Astrocyte (in vitro differentiated cells and primary cell): ENCODE results near the gene NRIP1. TPM values are rescaled to one million over a fixed set of nuclear protein-coding genes. Genes with fewer than 3 reads are reported as not detected.

Experiments
- DNase-seq: peaks from one replicate; pipeline ENCODE4 v3.0.0-alpha.2; 2010; ENCODE audit warnings: low read depth
- FAIRE-seq: peaks from 2 replicates; lab custom pipeline; 2011; peaks lifted over from hg19 to GRCh38; lab: Jason Lieb, UNC
- H2AFZ ChIP-seq: 2 replicates; pipeline ENCODE4 v1.6.0; 2012; ENCODE audit warnings: low read depth, low read length, inconsistent platforms
- H3K27ac ChIP-seq: 2 replicates; pipeline ENCODE4 v1.5.1; 2011; ENCODE audit warnings: low read depth, low read length, inconsistent platforms
- H3K27me3 ChIP-seq: 2 replicates; pipeline ENCODE4 v1.6.0; 2011; ENCODE audit warnings: low read length, inconsistent platforms; ENCODE audit not compliant: insufficient read depth
- H3K36me3 ChIP-seq: 2 replicates; pipeline ENCODE4 v1.5.1; 2011; ENCODE audit warnings: low read length, inconsistent platforms; ENCODE audit not compliant: insufficient read depth
- H3K4me1 ChIP-seq: 2 replicates; pipeline ENCODE4 v1.5.1; 2011; ENCODE audit warnings: low read length, inconsistent platforms; ENCODE audit not compliant: insufficient read depth
- H3K4me2 ChIP-seq: 2 replicates; pipeline ENCODE4 v1.6.0; 2012; ENCODE audit warnings: low read length, inconsistent platforms
- H3K4me3 ChIP-seq: 2 replicates; pipeline ENCODE4 v1.5.1; 2011; ENCODE audit warnings: low read depth, mild to moderate bottlenecking, low read length, inconsistent platforms; ENCODE audit not compliant: insufficient read depth
- H3K79me2 ChIP-seq: 2 replicates; pipeline ENCODE4 v1.6.0; 2012; ENCODE audit warnings: mild to moderate bottlenecking, low read length, inconsistent platforms; ENCODE audit not compliant: insufficient read depth
- H3K9ac ChIP-seq: 2 replicates; pipeline ENCODE4 v1.6.0; 2012; ENCODE audit warnings: mild to moderate bottlenecking, low read length, inconsistent platforms
- H3K9me3 ChIP-seq: 2 replicates; pipeline ENCODE4 v1.5.1; 2012; ENCODE audit warnings: low read depth, mild to moderate bottlenecking, low read length, inconsistent platforms; ENCODE audit not compliant: insufficient read depth
- H4K20me1 ChIP-seq: 2 replicates; pipeline ENCODE4 v1.6.0; 2012; ENCODE audit warnings: low read length, inconsistent platforms; ENCODE audit not compliant: insufficient read depth
- H3K27ac Mint-ChIP-seq: one replicate; pipeline ENCODE4 v1.8.0; 2021; ENCODE audit warnings: mild to moderate bottlenecking, mixed read lengths; ENCODE audit not compliant: unreplicated experiment
- H3K27me3 Mint-ChIP-seq: one replicate; pipeline ENCODE4 v1.8.0; 2021; ENCODE audit warnings: low read depth, mixed read lengths; ENCODE audit not compliant: unreplicated experiment
- H3K36me3 Mint-ChIP-seq: one replicate; pipeline ENCODE4 v1.8.0; 2021; ENCODE audit warnings: low read depth, mixed read lengths; ENCODE audit not compliant: unreplicated experiment
- H3K4me1 Mint-ChIP-seq: one replicate; pipeline ENCODE4 v1.8.0; 2021; ENCODE audit warnings: low read depth, mixed read lengths; ENCODE audit not compliant: unreplicated experiment
- H3K4me3 Mint-ChIP-seq: one replicate; pipeline ENCODE4 v1.8.0; 2021; ENCODE audit warnings: mild to moderate bottlenecking, moderate library complexity, mixed read lengths; ENCODE audit not compliant: unreplicated experiment
- H3K9me3 Mint-ChIP-seq: one replicate; pipeline ENCODE4 v1.8.0; 2021; ENCODE audit warnings: mild to moderate bottlenecking, mixed read lengths; ENCODE audit not compliant: unreplicated experiment
- CTCF ChIP-seq: IDR thresholded peaks from 2 replicates; pipeline ENCODE4 v1.5.1; 2011; ENCODE audit warnings: low read depth, mild to moderate bottlenecking, inconsistent platforms, low read length, moderate library complexity; ENCODE audit not compliant: insufficient read depth
- EZH2 ChIP-seq: IDR thresholded peaks from 2 replicates; pipeline ENCODE4 v1.6.1; 2012; ENCODE audit warnings: mild to moderate bottlenecking, low read length, inconsistent platforms; ENCODE audit not compliant: insufficient read depth
- total RNA-seq: library from RNA; stranded (reverse); gene quantifications from 2 replicates; pipeline ENCODE4 v1.2.1, GENCODE V29; 2021

NRIP1 gene
- total RNA-seq, 1 donor from 2014 or later = 55.5 TPM

DNA sequence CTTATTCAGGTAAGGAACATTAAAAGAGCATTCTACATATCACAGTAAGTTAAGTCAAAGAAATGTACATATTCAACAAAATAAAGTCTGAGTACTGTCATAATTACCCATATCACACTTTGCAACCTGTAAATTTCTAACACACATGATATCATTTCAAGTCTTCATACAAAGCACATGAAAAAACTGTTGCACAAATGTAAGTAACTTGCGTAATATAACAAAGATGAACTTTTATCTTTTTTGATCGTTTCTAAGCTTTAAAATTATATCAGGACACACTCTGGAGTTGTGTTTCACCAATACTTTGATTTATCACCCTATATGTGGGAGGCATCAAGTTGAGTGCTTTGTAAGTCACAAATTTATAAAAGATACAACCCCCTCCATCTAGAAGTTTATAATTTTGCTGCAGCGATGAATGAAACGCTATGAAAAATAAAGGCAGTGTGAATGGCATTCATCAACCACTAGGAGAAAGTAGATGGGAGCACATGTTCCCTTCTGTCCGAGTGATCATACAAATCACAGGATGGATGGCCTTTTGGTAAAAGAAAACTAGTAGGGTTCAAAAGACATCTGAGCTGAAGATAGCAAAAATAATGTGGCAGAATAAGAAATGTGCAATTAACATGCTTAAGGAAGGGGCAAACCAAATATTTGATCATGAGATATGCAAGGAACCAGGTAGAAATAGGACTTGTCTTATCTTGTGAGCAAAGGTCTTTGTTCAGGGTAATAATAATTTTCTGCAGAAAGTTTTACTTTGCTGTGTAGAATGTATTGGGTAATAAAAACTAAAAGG lies 27.5 kb downstream of the NRIP1 start:
- peaks cover 4% of the 10 kb centered on the region for H3K36me3 Mint-ChIP-seq
- FAIRE-seq (no peak), DNase-seq (no peak)
- H4K20me1 ChIP-seq = peaks cover 62% of the 10 kb centered on the region
- H3K4me1 ChIP-seq = peaks cover 13% of the 10 kb centered on the region
- peaks cover 9% of the 10 kb centered on the region for H3K4me1 Mint-ChIP-seq
- H3K9me3 ChIP-seq = no peaks in the 10 kb centered on the region
- no peaks in the 10 kb centered on the region for H3K27me3 ChIP-seq
- H3K79me2 ChIP-seq = peaks cover 97% of the 10 kb centered on the region
- H3K4me3 Mint-ChIP-seq = no peak overlapping the region
- no peak overlapping the region for H3K4me2 ChIP-seq
- no peak overlapping the region for H3K27ac Mint-ChIP-seq
- TF ChIP-seq EZH2 (no peak), CTCF (no peak)
- H3K36me3 ChIP-seq = peaks cover 15% of the 10 kb centered on the region
- no peak overlapping the region for H3K4me3 ChIP-seq
- H3K9ac ChIP-seq = no peak overlapping the region
- H3K27me3 Mint-ChIP-seq = no peaks in the 10 kb centered on the region
- H2AFZ ChIP-seq = no peak overlapping the region
- no peaks in the 10 kb centered on the region for H3K9me3 Mint-ChIP-seq
- H3K27ac ChIP-seq = no peak overlapping the region

DNA sequence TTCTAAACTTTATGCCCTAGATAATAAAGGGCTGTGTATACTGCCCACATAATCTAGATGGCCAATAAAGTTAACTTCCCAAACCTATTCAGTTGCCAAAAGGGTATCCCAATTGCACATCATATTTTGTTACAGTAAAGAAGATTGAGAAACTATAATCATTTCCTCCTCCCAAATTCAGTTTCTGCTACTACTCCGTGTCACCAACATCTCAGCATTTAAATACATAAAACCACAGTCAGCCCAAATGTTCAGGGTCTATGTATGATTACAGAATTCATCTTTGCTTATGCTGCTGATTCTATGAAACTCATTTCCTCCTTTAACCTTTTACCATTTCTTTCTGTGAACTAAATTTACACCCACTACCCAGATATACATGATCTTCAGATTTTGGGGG lies 28.6 kb downstream of the NRIP1 start:
- Histone ChIP-seq H3K36me3 (peaks cover 15% of the 10 kb centered on the region), H3K27ac (no peak overlapping the region), H3K79me2 (peaks cover 91% of the 10 kb centered on the region), H3K9me3 (no peaks in the 10 kb centered on the region), H4K20me1 (peaks cover 61% of the 10 kb centered on the region), H3K4me2 (no peak overlapping the region), H3K9ac (no peak overlapping the region), H3K4me1 (peaks cover 13% of the 10 kb centered on the region), H3K4me3 (no peak overlapping the region), H3K27me3 (no peaks in the 10 kb centered on the region), H2AFZ (no peak overlapping the region)
- H3K9me3 Mint-ChIP-seq = no peaks in the 10 kb centered on the region
- H3K36me3 Mint-ChIP-seq = peaks cover 7% of the 10 kb centered on the region
- H3K4me1 Mint-ChIP-seq = peaks cover 12% of the 10 kb centered on the region
- FAIRE-seq (no peak), DNase-seq (no peak)
- no peak overlapping the region for H3K4me3 Mint-ChIP-seq
- TF ChIP-seq EZH2 = no peak
- no peak for TF ChIP-seq CTCF
- H3K27ac Mint-ChIP-seq = no peak overlapping the region
- no peaks in the 10 kb centered on the region for H3K27me3 Mint-ChIP-seq
